EL (cell line): ENCODE data around the gene SIGLECL1.
"Not testable (repeated sequence)": the region's sequence is repeated elsewhere in the genome, so short reads cannot be mapped to it uniquely, and the experiment has no call there.

Experiments used
- DNase-seq: peaks from one replicate; pipeline ENCODE4 v3.0.0-alpha.2; 2016

Gene SIGLECL1

GRCh38 chr19:51250786-51251467, at the start of gene SIGLECL1:
Gene SIGLECL1, plus strand, starts transcription at chr19:51251080. Its CDS starts 12,993 bp downstream, at chr19:51264073.
- no peak for DNase-seq

GRCh38 chr19:51201712-51202111, 49.2 kb upstream of the SIGLECL1 start:
- DNase-seq: no peak

GRCh38 chr19:51203916-51204315, 47.0 kb upstream of the SIGLECL1 start:
- DNase-seq: no peak

GRCh38 chr19:51204321-51204720, 46.6 kb upstream of the SIGLECL1 start:
- DNase-seq: no peak

GRCh38 chr19:51207747-51208146, 43.1 kb upstream of the SIGLECL1 start:
- no peak for DNase-seq

- DNase-seq: no peak
Observed at GRCh38 chr19:51210191-51210784, 40.6 kb upstream of the SIGLECL1 start.

GRCh38 chr19:51210874-51211361, 40.0 kb upstream of the SIGLECL1 start:
- peak; percentile 13 for DNase-seq

- no peak for DNase-seq
Observed at GRCh38 chr19:51211833-51212232, 39.0 kb upstream of the SIGLECL1 start.

- no peak for DNase-seq
Observed at GRCh38 chr19:51219307-51219706, 31.6 kb upstream of the SIGLECL1 start.

DNA sequence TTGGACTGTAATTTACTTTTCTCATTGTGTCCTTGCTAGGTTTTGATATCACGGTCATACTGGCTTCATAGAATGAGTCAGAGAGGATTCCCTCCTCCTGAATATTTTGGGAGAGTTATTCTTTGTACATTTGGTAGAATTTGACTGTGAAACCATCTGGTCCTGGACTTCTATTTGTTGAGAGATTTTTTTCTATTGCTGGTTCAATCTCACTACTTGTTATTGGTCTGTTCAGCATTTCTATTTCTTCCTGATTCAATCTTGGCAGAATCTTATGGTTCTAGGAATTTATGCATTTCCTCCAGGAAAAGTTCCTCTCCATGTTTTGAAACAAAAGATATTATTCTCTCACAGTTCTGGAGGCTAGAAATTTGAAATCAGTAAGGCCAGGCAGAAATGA, 30.9 kb upstream of the SIGLECL1 start:
- DNase-seq: no peak

- no peak for DNase-seq
Observed at GRCh38 chr19:51220996-51221395, 29.9 kb upstream of the SIGLECL1 start.

DNA sequence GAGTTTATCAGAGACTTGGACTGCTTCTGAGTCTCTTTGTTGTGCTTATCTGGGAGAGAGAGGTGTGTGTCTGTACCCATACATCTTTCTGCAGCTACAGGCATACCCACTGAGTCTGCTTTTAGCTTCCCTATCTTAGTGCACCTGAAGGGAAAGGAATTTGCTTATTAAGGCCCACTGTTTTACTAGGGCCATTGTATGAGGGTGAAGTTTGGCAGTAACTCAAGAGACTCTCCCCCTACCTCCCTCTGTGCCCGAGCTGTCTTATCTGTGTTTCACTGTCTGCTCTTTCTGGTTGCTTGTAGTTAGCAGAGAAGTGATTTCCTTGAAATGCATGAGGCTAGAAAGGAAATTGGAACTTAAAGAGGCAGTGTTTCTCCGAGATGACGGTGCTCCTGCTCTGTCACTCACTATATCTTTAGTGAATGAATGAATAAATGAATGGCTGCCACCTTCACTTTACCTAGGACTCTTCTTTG, 26.7 kb upstream of the SIGLECL1 start:
- no peak for DNase-seq

DNA sequence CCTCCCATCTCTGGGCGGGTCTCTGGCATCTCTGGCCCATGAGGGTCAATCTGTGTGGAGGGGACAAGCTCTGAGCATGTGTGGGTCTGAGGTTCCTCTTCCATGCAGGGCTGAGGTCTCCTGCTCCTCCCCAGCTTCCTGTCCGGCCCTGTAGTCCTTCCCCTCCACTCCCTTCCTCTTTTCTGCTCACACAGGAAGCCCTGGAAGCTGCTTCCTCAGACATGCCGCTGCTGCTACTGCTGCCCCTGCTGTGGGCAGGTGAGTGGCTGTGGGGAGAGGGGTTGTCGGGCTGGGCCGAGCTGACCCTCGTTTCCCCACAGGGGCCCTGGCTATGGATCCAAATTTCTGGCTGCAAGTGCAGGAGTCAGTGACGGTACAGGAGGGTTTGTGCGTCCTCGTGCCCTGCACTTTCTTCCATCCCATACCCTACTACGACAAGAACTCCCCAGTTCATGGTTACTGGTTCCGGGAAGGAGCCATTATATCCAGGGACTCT, 25.9 kb upstream of the SIGLECL1 start, which contains the start of gene CD33:
Gene CD33, plus strand, starts transcription at position 183 of the 496 bp plus-strand sequence. Its CDS starts 39 bp downstream, at position 222.
- DNase-seq: not testable (repeated sequence)

GRCh38 chr19:51226067-51226466, 24.8 kb upstream of the SIGLECL1 start:
- no peak for DNase-seq

DNA sequence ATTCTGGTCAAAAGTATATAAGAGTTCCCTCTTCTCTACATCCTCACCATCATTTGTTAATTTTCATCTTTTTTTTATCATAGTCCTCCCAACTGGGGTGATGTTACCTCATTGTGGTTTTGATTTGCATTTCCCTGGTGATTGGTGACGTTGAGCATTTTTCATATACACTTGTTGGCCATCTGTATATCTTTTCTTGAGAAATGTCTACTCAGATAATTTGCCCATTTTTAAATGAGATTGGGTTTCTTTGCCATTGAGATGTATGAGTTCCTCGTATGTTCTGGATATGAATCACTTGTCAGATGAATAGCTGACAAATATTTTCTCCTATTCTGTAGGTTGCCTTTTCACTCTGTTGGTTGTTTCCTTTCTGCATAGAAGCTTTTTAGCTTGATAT, 23.6 kb upstream of the SIGLECL1 start:
- no peak for DNase-seq

GRCh38 chr19:51227966-51228365, 22.9 kb upstream of the SIGLECL1 start:
- no peak for DNase-seq

GRCh38 chr19:51240866-51241265, 10.0 kb upstream of the SIGLECL1 start:
- DNase-seq: no peak

DNA sequence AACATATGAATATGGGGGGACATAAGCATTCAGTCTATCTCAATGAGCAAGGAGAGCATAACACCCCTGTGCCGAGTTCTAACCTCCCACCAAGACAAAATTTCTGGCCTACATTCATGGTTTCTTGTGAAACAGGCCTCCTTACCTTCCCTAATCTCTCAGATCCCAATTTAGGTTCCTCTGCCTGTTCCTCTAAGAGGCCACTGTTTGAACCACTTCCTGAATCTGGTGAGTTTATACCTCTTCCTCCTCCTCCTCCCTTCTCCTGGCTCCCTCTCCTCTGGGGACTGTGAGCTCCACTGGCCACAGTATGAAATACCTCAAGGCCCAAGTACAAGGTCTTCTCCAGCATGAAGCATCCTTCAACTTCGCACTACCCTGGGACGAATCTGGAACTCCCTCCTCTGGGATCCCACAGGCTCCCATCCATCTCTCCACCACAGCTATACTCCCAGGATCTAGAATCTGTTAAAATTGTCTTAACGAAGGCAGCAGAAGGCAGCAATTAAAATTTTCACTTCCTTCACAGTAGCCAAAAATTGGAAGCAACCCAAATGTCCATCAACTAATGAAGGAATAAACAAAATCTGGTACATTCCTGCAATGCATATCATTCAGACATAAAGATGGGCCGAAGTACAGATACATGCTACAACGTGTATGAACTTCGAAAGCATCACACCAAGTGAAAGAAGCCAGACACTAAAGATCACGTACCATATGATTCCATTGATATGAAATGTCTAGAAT, 7.8 kb upstream of the SIGLECL1 start:
- no peak for DNase-seq

GRCh38 chr19:51246164-51246552, 4.7 kb upstream of the SIGLECL1 start:
- no peak for DNase-seq

DNA sequence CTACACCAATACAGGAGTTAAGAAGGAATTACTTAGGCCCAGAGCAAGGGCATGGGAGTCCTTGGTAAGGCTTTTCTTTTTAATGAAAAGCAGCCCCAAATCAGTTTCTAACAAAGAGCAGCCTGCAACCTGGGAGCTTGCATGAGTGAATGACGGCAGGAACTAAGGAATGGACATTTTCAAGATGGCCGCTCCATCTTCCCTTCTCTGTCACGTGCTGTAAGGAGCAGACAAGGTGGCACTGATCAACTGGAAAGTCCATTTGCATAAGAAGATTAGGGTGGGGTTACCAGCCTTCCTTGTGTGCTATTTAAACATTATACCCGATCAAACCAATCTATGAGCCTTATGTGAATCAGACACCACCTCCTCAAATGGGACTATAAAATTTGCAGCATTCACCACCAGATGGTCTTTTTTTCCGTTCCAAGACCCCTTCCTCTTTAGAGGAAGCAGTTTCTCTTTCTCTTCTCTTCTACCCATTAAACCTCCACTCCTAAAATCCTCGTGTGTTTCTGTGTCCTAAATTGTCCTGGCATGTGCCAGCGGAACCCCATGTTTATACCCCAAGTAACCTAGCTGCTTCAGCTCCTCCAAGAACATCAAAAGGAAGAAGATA, 2.8 kb upstream of the SIGLECL1 start:
- no peak for DNase-seq

DNA sequence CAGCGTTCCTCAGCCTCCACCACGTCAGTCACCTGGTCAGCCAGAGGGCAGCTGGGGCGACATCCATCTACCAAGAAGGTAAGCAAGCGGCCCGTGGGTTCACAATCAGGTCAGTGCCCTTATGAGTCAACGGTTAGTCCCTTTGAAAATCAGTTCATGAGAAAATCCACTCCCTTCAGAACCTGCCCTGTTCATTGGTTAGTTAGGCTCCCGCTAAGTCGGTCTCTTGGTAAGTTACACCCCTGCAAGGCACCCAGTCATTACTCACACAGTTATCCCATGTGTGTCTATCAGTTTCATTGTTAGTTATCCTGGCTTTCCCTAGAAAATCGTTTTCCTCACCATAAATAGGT, 564 bp downstream of the SIGLECL1 start:
- DNase-seq: no peak

DNA sequence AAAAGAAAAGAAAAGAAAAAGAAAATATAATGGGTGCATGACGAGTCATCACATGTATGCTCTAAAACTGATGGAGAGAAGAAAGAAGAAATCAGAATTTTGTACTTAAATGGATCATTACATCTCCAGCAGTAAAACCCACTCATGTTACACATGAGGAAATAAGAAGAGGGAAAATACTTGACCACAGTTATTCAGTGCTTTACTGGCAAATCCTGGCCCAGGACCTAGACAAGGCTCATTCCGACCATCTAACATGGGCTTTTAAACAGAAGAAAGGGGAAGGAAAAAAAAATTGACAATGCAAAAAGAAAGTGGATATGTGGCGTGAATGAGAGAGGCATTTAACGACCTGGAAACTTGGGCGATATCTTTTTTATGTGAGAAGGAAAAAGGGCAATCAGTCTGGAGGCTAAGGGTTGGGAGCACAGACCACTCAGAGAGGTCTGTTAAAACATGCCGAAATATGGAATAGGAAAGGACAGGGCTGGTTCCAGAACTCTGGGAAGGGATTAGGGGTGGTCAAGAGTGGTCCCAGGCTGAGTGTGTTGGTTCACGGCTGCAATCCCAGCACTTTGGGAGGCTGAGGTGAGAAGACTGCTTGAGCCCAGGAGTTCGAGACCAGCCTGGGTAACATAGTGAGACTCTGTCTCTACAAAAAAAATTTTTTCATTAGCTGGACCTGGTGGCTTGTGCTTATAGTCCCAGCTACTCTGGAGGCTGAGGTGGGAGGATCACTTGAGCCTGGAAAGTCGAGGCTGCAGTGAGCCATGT, 1.6 kb downstream of the SIGLECL1 start:
- DNase-seq: no peak
